Measurements from ENCODE around the gene CSTF1.

Gene CSTF1

GRCh38 chr20:56428881-56429280, 36.4 kb downstream of the CSTF1 start:
- Histone ChIP-seq H3K27me3 (ENCODE audit: insufficient read depth, poor library complexity, severe bottlenecking) (no peaks in the 10 kb centered on the region), H3K36me3 (ENCODE audit: low read depth) (no peaks in the 10 kb centered on the region), H3K4me1 (ENCODE audit: insufficient read depth, poor library complexity, severe bottlenecking) (no peaks in the 10 kb centered on the region), H3K27ac (ENCODE audit: poor library complexity, severe bottlenecking) (no peak overlapping the region), H3K4me3 (ENCODE audit: severe bottlenecking) (no peak overlapping the region), H3K9me3 (ENCODE audit: severe bottlenecking) (no peaks in the 10 kb centered on the region)
- DNase-seq (ENCODE audit: low spot score) = no peak
- TF ChIP-seq CTCF (IDR thresholded peaks at IDR 0.05; ENCODE audit: poor library complexity, severe bottlenecking) = no peak
- ATAC-seq (ENCODE audit: low read depth) = no peak

GRCh38 chr20:56429502-56429901, 37.1 kb downstream of the CSTF1 start:
- H3K9me3 ChIP-seq (ENCODE audit: severe bottlenecking) = no peaks in the 10 kb centered on the region
- no peaks in the 10 kb centered on the region for H3K27me3 ChIP-seq (ENCODE audit: insufficient read depth, poor library complexity, severe bottlenecking)
- no peak for TF ChIP-seq CTCF (IDR thresholded peaks at IDR 0.05; ENCODE audit: poor library complexity, severe bottlenecking)
- no peak overlapping the region for H3K4me3 ChIP-seq (ENCODE audit: severe bottlenecking)
- H3K27ac ChIP-seq (ENCODE audit: poor library complexity, severe bottlenecking) = no peak overlapping the region
- ATAC-seq (ENCODE audit: low read depth) (peak; percentile 38; the same call in 2 of the 3 replicates), DNase-seq (ENCODE audit: low spot score) (no peak)
- H3K36me3 ChIP-seq (ENCODE audit: low read depth) = no peaks in the 10 kb centered on the region
- no peaks in the 10 kb centered on the region for H3K4me1 ChIP-seq (ENCODE audit: insufficient read depth, poor library complexity, severe bottlenecking)

- H3K36me3 ChIP-seq (ENCODE audit: low read depth) = no peaks in the 10 kb centered on the region
- H3K4me3 ChIP-seq (ENCODE audit: severe bottlenecking) = no peak overlapping the region
- ATAC-seq (ENCODE audit: low read depth) = no peak
- H3K27me3 ChIP-seq (ENCODE audit: insufficient read depth, poor library complexity, severe bottlenecking) = no peaks in the 10 kb centered on the region
- no peak overlapping the region for H3K27ac ChIP-seq (ENCODE audit: poor library complexity, severe bottlenecking)
- H3K9me3 ChIP-seq (ENCODE audit: severe bottlenecking) = no peaks in the 10 kb centered on the region
- DNase-seq (ENCODE audit: low spot score) = no peak
- TF ChIP-seq CTCF (IDR thresholded peaks at IDR 0.05; ENCODE audit: poor library complexity, severe bottlenecking) = no peak
- H3K4me1 ChIP-seq (ENCODE audit: insufficient read depth, poor library complexity, severe bottlenecking) = no peaks in the 10 kb centered on the region
These were observed 37.5 kb downstream of the CSTF1 start for GRCh38 chr20:56429941-56430340.

GRCh38 chr20:56430461-56430860, 38.0 kb downstream of the CSTF1 start:
- no peaks in the 10 kb centered on the region for H3K36me3 ChIP-seq (ENCODE audit: low read depth)
- no peak overlapping the region for H3K4me3 ChIP-seq (ENCODE audit: severe bottlenecking)
- H3K4me1 ChIP-seq (ENCODE audit: insufficient read depth, poor library complexity, severe bottlenecking) = no peaks in the 10 kb centered on the region
- DNase-seq (ENCODE audit: low spot score) = peak; percentile 48
- ATAC-seq (ENCODE audit: low read depth) = no peak
- H3K27ac ChIP-seq (ENCODE audit: poor library complexity, severe bottlenecking) = no peak overlapping the region
- H3K9me3 ChIP-seq (ENCODE audit: severe bottlenecking) = no peaks in the 10 kb centered on the region
- H3K27me3 ChIP-seq (ENCODE audit: insufficient read depth, poor library complexity, severe bottlenecking) = no peaks in the 10 kb centered on the region
- TF ChIP-seq CTCF (IDR thresholded peaks at IDR 0.05; ENCODE audit: poor library complexity, severe bottlenecking) = no peak

GRCh38 chr20:56430957-56431356, 38.5 kb downstream of the CSTF1 start:
- ATAC-seq (ENCODE audit: low read depth) (no peak), DNase-seq (ENCODE audit: low spot score) (no peak)
- Histone ChIP-seq H3K9me3 (ENCODE audit: severe bottlenecking) (no peaks in the 10 kb centered on the region), H3K27me3 (ENCODE audit: insufficient read depth, poor library complexity, severe bottlenecking) (no peaks in the 10 kb centered on the region), H3K36me3 (ENCODE audit: low read depth) (no peaks in the 10 kb centered on the region), H3K27ac (ENCODE audit: poor library complexity, severe bottlenecking) (no peak overlapping the region), H3K4me3 (ENCODE audit: severe bottlenecking) (no peak overlapping the region), H3K4me1 (ENCODE audit: insufficient read depth, poor library complexity, severe bottlenecking) (no peaks in the 10 kb centered on the region)
- no peak for TF ChIP-seq CTCF (IDR thresholded peaks at IDR 0.05; ENCODE audit: poor library complexity, severe bottlenecking)

Data from RWPE2 (cell line).